Body of pancreas (tissue), 4 donors: ENCODE results near the gene SMAD4. TPM values are rescaled to one million over a fixed set of nuclear protein-coding genes. Genes with fewer than 3 reads are reported as not detected.

ENCODE experiments used
- ATAC-seq: fragments of 150-250 bp; one replicate; pipeline ENCODE4 v1.9.1; 2016
- DNase-seq, 4 donors: peaks; one replicate each; pipeline ENCODE4 v3.0.0-alpha.2; 2019
- H3K27ac ChIP-seq, 4 donors: fragments of 200-600 bp; sonication (generic); 1 replicate in 3 of 4; 2 replicates in 1 of 4; pipeline versions ENCODE4 v1.5.1 to v1.6.1; 2016 to 2019; ENCODE audit warnings: mild to moderate bottlenecking in 1 of 4, mixed read lengths in 1 of 4, moderate library complexity in 1 of 4
- H3K27me3 ChIP-seq, 2 donors: fragments of 200-600 bp; sonication (generic); one replicate each; pipeline ENCODE4 v1.6.0; 2016; ENCODE audit warnings: mild to moderate bottlenecking in 1 of 2
- H3K36me3 ChIP-seq, 2 donors: fragments of 200-600 bp; sonication (generic); replicated peaks in 1 of 2; 2 replicates each; pipeline ENCODE4 v1.5.1; 2016; ENCODE audit warnings: low read depth in 2 of 2; ENCODE audit not compliant: insufficient read depth in 1 of 2
- H3K4me1 ChIP-seq: fragments of 200-600 bp; sonication (generic); one replicate; pipeline ENCODE4 v1.6.0; 2016
- H3K4me3 ChIP-seq, 2 donors: fragments of 200-600 bp; sonication (generic); 1 replicate in 1 of 2; 2 replicates in 1 of 2; pipeline ENCODE4 v1.5.1; 2016 to 2019
- H3K9me3 ChIP-seq, 3 donors: fragments of 200-600 bp; sonication (generic); 1 replicate in 2 of 3; 2 replicates in 1 of 3; pipeline ENCODE4 v1.5.1; 2016
- CTCF ChIP-seq, 7 experiments: fragments of 450-650 bp in 4 of 7; fragments of 200-600 bp in 3 of 7; sonication (generic) in 3 of 7; IDR thresholded peaks; one replicate each; pipeline ENCODE4 v1.5.1; 2016 to 2019; ENCODE audit warnings: antibody characterized with exemption in 7 of 7
- POLR2A ChIP-seq, 3 donors: fragments of 450-650 bp; IDR thresholded peaks; one replicate each; pipeline ENCODE4 v1.6.1; 2016; ENCODE audit warnings: antibody characterized with exemption in 3 of 3, mild to moderate bottlenecking in 2 of 3
- WGBS, 2 donors: methylation state at CpG; one replicate each; pipeline ENCODE4 v1.1.5; 2017; 5-methylcytosine and 5-hydroxymethylcytosine counted together
- intact Hi-C: fragments of 100-400 bp; cut with DNase I; formaldehyde crosslinking; loops from one replicate; pipeline ENCODE4 v1.15.1; 2023
- total RNA-seq, 2 donors: library from RNA; depleted of rRNA; stranded (reverse); fragments of >200 nt; gene quantifications; one replicate each; pipeline ENCODE4 v1.1.0, GENCODE V29; 2016

Gene SMAD4
- total RNA-seq, 2 donors from 2014 or later: 78.6 to 173 TPM

GRCh38 chr18:51006061-51006818 is 23.8 kb upstream of the SMAD4 start:
- Histone ChIP-seq H3K27ac (no peak overlapping the region), H3K4me1 (peaks cover 6% of the 10 kb centered on the region), H3K36me3 (no peaks in the 10 kb centered on the region), H3K9me3 (no peaks in the 10 kb centered on the region), H3K4me3 (no peak overlapping the region), H3K27me3 (no peaks in the 10 kb centered on the region)
- no peak for DNase-seq
- TF ChIP-seq CTCF (IDR thresholded peaks at IDR 0.05) (no peak), POLR2A (IDR thresholded peaks at IDR 0.05) (no peak)
- ATAC-seq: no peak
- 76 to 77% methylated on average over 5 of the region's 5 CpGs for WGBS, 2 donors
- intact Hi-C loops: no loop called here

GRCh38 chr18:51006948-51007789 is 22.8 kb upstream of the SMAD4 start:
- TF ChIP-seq POLR2A (IDR thresholded peaks at IDR 0.05) (no peak), CTCF (IDR thresholded peaks at IDR 0.05) (no peak)
- Histone ChIP-seq H3K27me3 (no peaks in the 10 kb centered on the region), H3K36me3 (no peaks in the 10 kb centered on the region), H3K4me3 (no peak overlapping the region), H3K4me1 (peaks cover 6% of the 10 kb centered on the region), H3K27ac (no peak overlapping the region), H3K9me3 (no peaks in the 10 kb centered on the region)
- 34 to 39% methylated on average over 9 to 11 of the region's 13 CpGs for WGBS, 2 donors
- intact Hi-C loops: no loop called here
- no peak for ATAC-seq
- no peak for DNase-seq

- no peak for TF ChIP-seq POLR2A (IDR thresholded peaks at IDR 0.05)
- no peak for TF ChIP-seq CTCF (IDR thresholded peaks at IDR 0.05)
- Histone ChIP-seq H3K4me1 (peaks cover 6% of the 10 kb centered on the region), H3K4me3 (no peak overlapping the region), H3K36me3 (no peaks in the 10 kb centered on the region), H3K9me3 (no peaks in the 10 kb centered on the region), H3K27ac (no peak overlapping the region), H3K27me3 (no peaks in the 10 kb centered on the region)
- intact Hi-C loops: no loop called here
- DNase-seq: no peak
- WGBS, 2 donors: 100% methylated on average over 1 of the region's 1 CpG
- ATAC-seq: no peak
Observed at GRCh38 chr18:51007790-51008139, 22.2 kb upstream of the SMAD4 start.

- TF ChIP-seq CTCF (IDR thresholded peaks at IDR 0.05) (no peak), POLR2A (IDR thresholded peaks at IDR 0.05) (no peak)
- ATAC-seq (peak; percentile 15), DNase-seq (no peak)
- Histone ChIP-seq H3K9me3 (no peaks in the 10 kb centered on the region), H3K36me3 (no peaks in the 10 kb centered on the region), H3K4me1 (peaks cover 6% of the 10 kb centered on the region), H3K4me3 (no peak overlapping the region), H3K27me3 (no peaks in the 10 kb centered on the region), H3K27ac (no peak overlapping the region)
- intact Hi-C loops: no loop called here
Observed at GRCh38 chr18:51009072-51009471, 20.9 kb upstream of the SMAD4 start.
